SW 1271 (cell line): ENCODE measurements around the gene DLX6.

Source experiments
- DNase-seq, 2 experiments: peaks; one replicate each; lab custom pipeline; 2025; lab: John Stamatoyannopoulos, UW

The DLX6 gene

GRCh38 chr7:97005183-97006054, at the start of gene DLX6:
Gene DLX6 (plus strand): TSS chr7:97005553. CDS start chr7:97005978, 425 bp downstream.
- peak; percentile 82 to 88 for DNase-seq

- DNase-seq: no peak
Observed at GRCh38 chr7:96959135-96959534, 46.2 kb upstream of the DLX6 start.

- DNase-seq: no peak
Observed at GRCh38 chr7:96962221-96962885, 43.0 kb upstream of the DLX6 start.

- no peak for DNase-seq
Observed at GRCh38 chr7:96968981-96969380, 36.4 kb upstream of the DLX6 start.

- DNase-seq: no peak
Observed at GRCh38 chr7:96970739-96971138, 34.6 kb upstream of the DLX6 start.

- DNase-seq: no peak
Observed at GRCh38 chr7:96973986-96974385, 31.4 kb upstream of the DLX6 start.

- DNase-seq: no peak
Observed at GRCh38 chr7:96976106-96976505, 29.2 kb upstream of the DLX6 start.

GRCh38 chr7:96977445-96977844, 27.9 kb upstream of the DLX6 start:
- DNase-seq: no peak

- DNase-seq: no peak
Observed at GRCh38 chr7:96979551-96980276, 25.6 kb upstream of the DLX6 start.

GRCh38 chr7:96982586-96982985, 22.8 kb upstream of the DLX6 start:
- DNase-seq: no peak

GRCh38 chr7:96985992-96986391, 19.4 kb upstream of the DLX6 start:
- no peak for DNase-seq

GRCh38 chr7:96986901-96987300, 18.5 kb upstream of the DLX6 start:
- no peak for DNase-seq

GRCh38 chr7:96987719-96988118, 17.6 kb upstream of the DLX6 start:
- DNase-seq: no peak

GRCh38 chr7:96989241-96989858, 16.0 kb upstream of the DLX6 start:
- no peak for DNase-seq

GRCh38 chr7:96989859-96990317, 15.5 kb upstream of the DLX6 start:
- no peak for DNase-seq

- DNase-seq: no peak
Observed at GRCh38 chr7:96991546-96992191, 13.7 kb upstream of the DLX6 start.

GRCh38 chr7:96992192-96993005, 13.0 kb upstream of the DLX6 start:
- no peak for DNase-seq

- DNase-seq: no peak
Observed at GRCh38 chr7:96993094-96993865, 12.1 kb upstream of the DLX6 start.

GRCh38 chr7:96993980-96994379, 11.4 kb upstream of the DLX6 start:
- DNase-seq: no peak
